Activated T-helper 2 cell treated with anti-CD3 and anti-CD28 coated beads, Interferon-gamma antibody, Interleukin-2, Interleukin-4, amounts not matched to agents 10 μg/mL and 5 μg/mL and 100 μg/mL, durations not matched to agents 14 hours and 24 hours and 36 hours (primary cell): ENCODE results near the gene RPS6KA4. TPM values are rescaled to one million over a fixed set of nuclear protein-coding genes. Genes with fewer than 3 reads are reported as not detected.

Source experiments
- DNase-seq: peaks from one replicate; pipeline ENCODE4 v3.0.0; 2021; ENCODE audit warnings: low spot score
- H3K27ac Mint-ChIP-seq: one replicate; pipeline ENCODE4 v1.8.0; 2021; ENCODE audit warnings: mixed read lengths
- H3K27me3 Mint-ChIP-seq: one replicate; pipeline ENCODE4 v1.8.0; 2021; ENCODE audit warnings: low read depth, mixed read lengths
- H3K36me3 Mint-ChIP-seq: one replicate; pipeline ENCODE4 v1.8.0; 2021; ENCODE audit warnings: low read depth, mixed read lengths
- H3K4me1 Mint-ChIP-seq: one replicate; pipeline ENCODE4 v1.8.0; 2021; ENCODE audit warnings: low read depth, mixed read lengths
- H3K4me3 Mint-ChIP-seq: one replicate; pipeline ENCODE4 v1.8.0; 2021; ENCODE audit warnings: low read depth, mild to moderate bottlenecking, moderate library complexity, mixed read lengths
- H3K9me3 Mint-ChIP-seq: one replicate; pipeline ENCODE4 v1.8.0; 2021; ENCODE audit warnings: mixed read lengths
- intact Hi-C: fragments of 100-400 bp; cut with micrococcal nuclease; formaldehyde crosslinking; loops from one replicate; pipeline ENCODE4 v1.15.1; 2023
- total RNA-seq: library from RNA; stranded (reverse); gene quantifications from 2 replicates; pipeline ENCODE4 v1.2.3, GENCODE V29; 2022

The RPS6KA4 gene
- total RNA-seq, 1 donor from 2014 or later, result 38.7 TPM

DNA sequence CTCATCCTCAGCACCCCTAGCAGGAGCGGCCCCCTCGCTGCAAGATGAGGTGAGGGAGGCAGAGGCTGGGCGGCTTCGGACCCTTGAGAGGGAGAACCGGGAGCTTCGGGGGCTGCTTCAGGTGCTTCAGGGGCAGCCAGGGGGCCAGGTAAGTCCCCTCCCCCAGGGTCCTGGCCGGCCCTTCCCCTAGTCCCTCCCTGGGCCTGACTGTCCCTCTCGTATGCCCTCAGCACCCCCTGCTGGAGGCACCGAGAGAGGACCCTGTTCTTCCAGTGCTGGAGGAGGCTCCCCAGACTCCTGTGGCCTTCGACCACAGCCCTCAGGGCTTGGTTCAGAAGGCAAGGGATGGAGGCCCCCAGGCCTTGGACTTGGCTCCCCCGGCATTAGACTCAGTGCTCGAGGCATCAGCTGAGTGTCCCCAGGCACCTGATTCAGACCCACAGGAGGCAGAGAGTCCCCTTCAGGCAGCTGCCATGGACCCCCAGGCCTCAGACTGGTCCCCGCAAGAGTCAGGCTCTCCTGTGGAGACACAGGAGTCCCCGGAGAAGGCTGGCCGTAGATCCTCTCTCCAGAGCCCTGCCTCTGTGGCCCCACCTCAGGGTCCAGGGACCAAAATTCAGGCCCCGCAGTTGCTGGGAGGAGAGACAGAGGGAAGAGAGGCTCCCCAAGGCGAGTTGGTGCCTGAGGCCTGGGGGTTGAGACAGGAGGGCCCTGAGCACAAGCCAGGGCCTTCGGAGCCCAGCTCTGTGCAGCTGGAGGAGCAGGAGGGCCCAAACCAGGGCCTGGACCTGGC is 15.0 kb upstream of the RPS6KA4 start:
- H3K4me1 Mint-ChIP-seq, result peaks cover 17% of the 10 kb centered on the region
- no peaks in the 10 kb centered on the region for H3K9me3 Mint-ChIP-seq
- intact Hi-C loops, result loop anchor here (5.0 kb wide), 1 partner anchor 37 kb away; the partner anchor contains the start of gene ESRRA
- no peaks in the 10 kb centered on the region for H3K27me3 Mint-ChIP-seq
- no peak overlapping the region for H3K27ac Mint-ChIP-seq
- no peak overlapping the region for H3K4me3 Mint-ChIP-seq
- H3K36me3 Mint-ChIP-seq, result peaks cover 47% of the 10 kb centered on the region
- DNase-seq, result no peak

GRCh38 chr11:64344787-64345186 is 14.2 kb upstream of the RPS6KA4 start:
- no peaks in the 10 kb centered on the region for H3K9me3 Mint-ChIP-seq
- H3K27me3 Mint-ChIP-seq, result no peaks in the 10 kb centered on the region
- H3K36me3 Mint-ChIP-seq, result peaks cover 44% of the 10 kb centered on the region

DNA sequence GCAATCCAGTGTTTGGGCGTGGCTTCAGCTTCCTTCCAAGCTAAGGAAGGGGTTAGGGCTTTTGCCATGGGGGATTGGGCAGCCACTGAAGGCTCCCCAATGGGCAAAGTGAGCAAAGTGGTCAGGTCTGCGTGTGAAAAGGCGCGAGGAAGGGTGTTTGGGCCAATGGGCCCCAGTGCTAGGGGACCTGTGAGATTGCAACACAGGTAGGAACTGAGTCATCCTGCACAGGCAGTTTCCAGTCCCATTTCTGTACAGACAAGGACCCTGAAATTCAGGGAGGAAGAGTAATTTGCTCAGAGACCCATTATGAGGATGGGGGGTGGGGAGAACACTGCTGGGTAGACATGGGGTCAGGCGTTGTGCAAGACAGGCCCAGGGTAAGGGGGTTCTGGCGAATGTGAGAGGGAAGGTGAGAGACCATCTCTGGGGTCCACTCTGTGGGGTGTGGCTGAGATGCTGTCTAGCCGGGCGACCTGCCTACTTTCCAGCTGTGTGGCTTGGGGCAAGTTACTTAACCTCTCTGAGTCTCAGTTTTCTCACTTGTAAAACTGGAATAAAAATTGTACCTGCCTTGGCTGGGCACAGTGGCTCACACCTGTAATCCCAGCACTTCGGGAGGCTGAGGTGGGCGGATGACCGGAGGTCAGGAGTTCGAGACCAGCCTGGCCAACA is 11.6 kb upstream of the RPS6KA4 start:
- Mint-ChIP-seq H3K4me1 (no peaks in the 10 kb centered on the region), H3K36me3 (peaks cover 39% of the 10 kb centered on the region), H3K9me3 (no peaks in the 10 kb centered on the region), H3K4me3 (no peak overlapping the region), H3K27me3 (no peaks in the 10 kb centered on the region), H3K27ac (no peak overlapping the region)
- no peak for DNase-seq
- intact Hi-C loops, result no loop called here

More at GRCh38 chr11:64344787-64345186, 14.2 kb upstream of the RPS6KA4 start:
- Mint-ChIP-seq H3K4me3 (no peak overlapping the region), H3K27ac (no peak overlapping the region), H3K4me1 (peaks cover 9% of the 10 kb centered on the region)
- DNase-seq, result no peak
- intact Hi-C loops, result loop anchor here (5.0 kb wide), 1 partner anchor 37 kb away; the partner anchor contains the start of gene ESRRA

- no peak for DNase-seq
- no peak overlapping the region for H3K4me3 Mint-ChIP-seq
- H3K27me3 Mint-ChIP-seq, result no peaks in the 10 kb centered on the region
- no peaks in the 10 kb centered on the region for H3K4me1 Mint-ChIP-seq
- no peaks in the 10 kb centered on the region for H3K9me3 Mint-ChIP-seq
- intact Hi-C loops, result no loop called here
- peaks cover 32% of the 10 kb centered on the region for H3K36me3 Mint-ChIP-seq
- H3K27ac Mint-ChIP-seq, result no peak overlapping the region
Observed at GRCh38 chr11:64348383-64349024, 10.5 kb upstream of the RPS6KA4 start.

GRCh38 chr11:64349025-64349387 is 10.0 kb upstream of the RPS6KA4 start:
- peaks cover 32% of the 10 kb centered on the region for H3K36me3 Mint-ChIP-seq
- no peak overlapping the region for H3K4me3 Mint-ChIP-seq
- no peak for DNase-seq
- H3K27me3 Mint-ChIP-seq, result no peaks in the 10 kb centered on the region
- no peaks in the 10 kb centered on the region for H3K9me3 Mint-ChIP-seq
- H3K27ac Mint-ChIP-seq, result no peak overlapping the region
- intact Hi-C loops, result no loop called here
- H3K4me1 Mint-ChIP-seq, result no peaks in the 10 kb centered on the region

GRCh38 chr11:64349404-64349803 is 9.6 kb upstream of the RPS6KA4 start:
- Mint-ChIP-seq H3K36me3 (peaks cover 32% of the 10 kb centered on the region), H3K4me3 (no peak overlapping the region), H3K27ac (no peak overlapping the region), H3K27me3 (no peaks in the 10 kb centered on the region), H3K4me1 (no peaks in the 10 kb centered on the region), H3K9me3 (no peaks in the 10 kb centered on the region)
- intact Hi-C loops, result no loop called here
- no peak for DNase-seq

DNA sequence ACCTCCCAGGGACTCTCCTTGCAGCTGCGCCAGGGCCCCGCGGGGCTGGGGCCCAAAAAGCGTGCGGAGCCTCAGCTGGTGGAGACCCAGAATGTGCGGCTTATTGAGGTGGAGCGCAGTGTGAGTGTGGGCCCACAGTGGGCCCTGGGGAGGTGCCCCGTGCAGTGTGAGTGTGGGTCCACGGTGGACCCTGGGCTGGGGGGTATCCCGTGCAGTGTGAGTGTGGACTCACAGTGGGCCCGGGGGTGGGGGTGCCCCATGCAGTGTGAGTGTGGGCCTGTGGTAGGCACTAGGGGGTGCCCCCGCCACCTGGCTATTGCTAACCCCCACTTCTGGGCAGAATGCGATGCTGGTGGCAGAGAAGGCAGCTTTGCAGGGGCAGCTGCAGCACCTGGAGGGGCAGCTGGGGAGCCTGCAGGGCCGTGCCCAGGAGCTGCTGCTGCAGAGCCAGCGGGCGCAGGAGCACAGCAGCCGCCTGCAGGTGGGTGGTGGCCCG is 7.8 kb upstream of the RPS6KA4 start:
- Mint-ChIP-seq H3K27ac (no peak overlapping the region), H3K9me3 (no peaks in the 10 kb centered on the region)
- DNase-seq, result no peak

DNA sequence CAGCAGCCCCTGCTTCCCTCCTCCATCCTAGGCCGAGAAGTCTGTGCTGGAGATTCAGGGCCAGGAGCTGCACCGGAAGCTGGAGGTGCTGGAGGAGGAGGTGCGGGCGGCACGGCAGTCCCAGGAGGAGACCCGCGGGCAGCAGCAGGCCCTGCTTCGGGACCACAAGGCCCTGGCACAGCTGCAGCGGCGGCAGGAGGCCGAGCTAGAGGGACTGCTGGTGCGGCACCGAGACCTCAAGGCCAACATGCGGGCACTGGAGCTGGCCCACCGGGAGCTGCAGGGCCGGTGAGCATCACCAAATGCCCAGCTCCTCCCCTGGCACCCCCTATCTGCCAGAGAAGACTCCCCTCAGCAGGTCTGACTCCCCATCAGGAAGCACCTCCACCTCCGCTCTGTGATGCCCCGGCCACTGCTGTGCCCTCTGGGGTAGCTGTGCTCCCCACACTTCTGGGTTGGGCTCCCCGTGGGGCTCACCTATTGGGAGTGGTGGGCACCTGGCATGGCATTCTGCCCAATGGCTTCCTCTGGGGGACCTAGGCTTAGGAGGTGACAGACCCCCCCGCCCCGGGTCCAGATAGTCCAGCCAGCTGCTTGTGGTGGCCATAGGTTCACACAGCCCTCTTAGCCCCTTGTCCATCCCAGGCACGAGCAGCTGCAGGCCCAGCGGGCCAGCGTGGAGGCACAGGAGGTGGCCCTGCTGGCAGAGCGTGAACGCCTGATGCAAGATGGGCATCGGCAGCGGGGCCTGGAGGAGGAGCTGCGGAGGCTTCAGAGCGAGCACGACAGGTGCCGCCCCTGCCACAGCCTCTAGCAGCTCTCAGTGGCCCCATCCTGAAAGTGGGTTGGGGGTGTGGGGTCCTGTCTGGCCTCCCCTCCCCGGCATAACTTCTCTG is 6.6 kb upstream of the RPS6KA4 start:
- Mint-ChIP-seq H3K27me3 (no peaks in the 10 kb centered on the region), H3K27ac (no peak overlapping the region), H3K4me3 (no peak overlapping the region), H3K9me3 (no peaks in the 10 kb centered on the region), H3K4me1 (peaks cover 3% of the 10 kb centered on the region), H3K36me3 (peaks cover 22% of the 10 kb centered on the region)
- intact Hi-C loops, result no loop called here
- DNase-seq, result no peak

More for the DNA sequence above, 7.8 kb upstream of the RPS6KA4 start:
- intact Hi-C loops, result no loop called here
- Mint-ChIP-seq H3K4me3 (no peak overlapping the region), H3K36me3 (peaks cover 23% of the 10 kb centered on the region), H3K4me1 (no peaks in the 10 kb centered on the region), H3K27me3 (no peaks in the 10 kb centered on the region)

- Mint-ChIP-seq H3K27me3 (no peaks in the 10 kb centered on the region), H3K4me3 (no peak overlapping the region), H3K4me1 (peaks cover 10% of the 10 kb centered on the region), H3K36me3 (peaks cover 21% of the 10 kb centered on the region), H3K27ac (no peak overlapping the region), H3K9me3 (no peaks in the 10 kb centered on the region)
- intact Hi-C loops, result no loop called here
- no peak for DNase-seq
Observed at GRCh38 chr11:64352995-64353714, 5.8 kb upstream of the RPS6KA4 start.

GRCh38 chr11:64353715-64354506 is 5.1 kb upstream of the RPS6KA4 start:
- Mint-ChIP-seq H3K36me3 (peaks cover 17% of the 10 kb centered on the region), H3K27ac (no peak overlapping the region), H3K4me1 (peaks cover 12% of the 10 kb centered on the region), H3K4me3 (no peak overlapping the region), H3K27me3 (no peaks in the 10 kb centered on the region), H3K9me3 (no peaks in the 10 kb centered on the region)
- DNase-seq, result no peak
- intact Hi-C loops, result no loop called here
